HG02981 (cell line): ENCODE data around the gene AGAP3.

ENCODE experiments used
- ATAC-seq: cut with Tn5 transposase; IDR thresholded peaks from one replicate; pipeline ENCODE4 v1.9.1; 2021; ENCODE audit warnings: mild to moderate bottlenecking, moderate library complexity; ENCODE audit not compliant: unreplicated experiment

Gene AGAP3

DNA sequence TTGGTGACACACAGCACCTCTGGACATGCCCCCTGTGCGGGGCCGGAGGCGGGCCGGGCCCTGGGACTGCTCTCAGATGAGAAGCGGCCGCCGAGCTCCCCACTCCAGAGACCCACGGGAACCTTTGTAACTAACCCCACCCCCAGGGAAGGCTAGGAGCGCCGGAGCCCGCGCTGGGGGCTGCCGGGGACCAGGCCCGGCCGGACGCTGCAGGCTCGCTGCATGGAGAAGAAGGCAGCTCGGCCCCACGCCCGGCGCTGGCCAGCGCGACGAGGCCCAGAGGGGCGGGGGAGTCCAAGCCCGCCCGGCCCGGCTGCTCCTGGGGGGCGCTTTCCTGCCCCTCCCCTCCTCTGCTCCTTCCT, 36.5 kb downstream of the AGAP3 start:
- no peak for ATAC-seq

DNA sequence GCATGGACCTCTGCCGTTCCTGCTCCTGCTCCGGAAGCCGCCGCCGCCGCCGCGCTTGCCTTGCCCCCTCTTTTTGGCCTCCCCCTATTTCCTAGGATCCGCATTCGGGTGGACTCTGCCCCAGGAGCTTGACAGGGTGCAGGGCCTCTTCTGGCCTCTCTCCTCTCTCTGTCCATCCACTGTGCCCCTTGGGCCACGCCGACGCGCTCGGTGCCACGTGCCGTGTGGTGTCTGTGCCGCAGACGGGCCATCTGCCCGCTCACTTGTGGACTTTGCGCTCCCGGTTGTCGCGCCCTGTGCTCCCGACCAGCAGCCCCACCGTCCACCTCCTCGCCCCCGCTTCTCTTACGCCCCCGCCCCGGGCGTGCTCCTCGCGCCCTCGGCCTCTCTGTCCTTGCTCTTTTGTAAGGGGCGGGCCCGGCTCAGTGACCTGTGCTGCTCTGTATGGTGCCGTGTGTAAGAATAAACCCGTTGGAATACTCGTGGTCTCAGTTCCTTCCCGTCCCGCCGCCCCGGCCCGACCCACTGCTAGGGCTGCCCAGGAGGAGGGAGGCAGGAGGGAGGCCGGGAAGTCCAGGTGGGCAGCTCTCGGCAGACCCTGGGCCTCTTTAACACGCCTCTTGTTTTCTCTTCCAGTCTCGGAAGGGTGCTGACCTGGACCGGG, 37.0 kb downstream of the AGAP3 start:
- no peak for ATAC-seq

DNA sequence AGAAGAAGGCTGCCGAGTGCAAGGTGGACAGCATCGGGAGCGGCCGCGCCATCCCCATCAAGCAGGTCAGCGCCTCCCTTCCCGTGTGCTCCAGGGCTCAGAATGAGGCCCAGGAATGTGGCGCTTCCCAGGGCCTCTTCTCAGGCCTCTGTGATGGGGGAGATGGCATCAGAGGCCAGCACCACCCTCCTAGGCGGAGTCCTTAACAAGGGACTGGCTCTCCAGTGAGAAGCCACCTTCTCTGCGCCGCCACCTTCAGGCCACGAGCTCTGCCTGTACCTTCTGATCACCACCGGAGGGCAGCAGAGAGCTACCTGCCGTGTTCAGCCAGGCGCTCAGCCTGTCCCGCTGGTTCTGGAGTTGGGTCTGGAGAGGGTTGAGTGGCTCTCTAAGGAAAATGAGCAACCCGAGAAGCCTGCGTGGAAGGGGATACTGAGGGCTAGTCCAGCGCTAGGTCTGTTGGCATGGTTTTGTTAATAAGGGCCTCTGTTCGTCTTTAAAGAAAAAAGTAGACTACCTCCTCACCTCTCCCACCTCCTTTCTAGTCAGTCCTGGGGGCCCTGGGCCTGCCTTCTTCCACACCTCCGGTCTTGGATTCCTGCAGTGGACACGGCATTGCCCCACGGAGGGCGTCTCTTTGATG, 37.7 kb downstream of the AGAP3 start:
- ATAC-seq, result peak; percentile 92

DNA sequence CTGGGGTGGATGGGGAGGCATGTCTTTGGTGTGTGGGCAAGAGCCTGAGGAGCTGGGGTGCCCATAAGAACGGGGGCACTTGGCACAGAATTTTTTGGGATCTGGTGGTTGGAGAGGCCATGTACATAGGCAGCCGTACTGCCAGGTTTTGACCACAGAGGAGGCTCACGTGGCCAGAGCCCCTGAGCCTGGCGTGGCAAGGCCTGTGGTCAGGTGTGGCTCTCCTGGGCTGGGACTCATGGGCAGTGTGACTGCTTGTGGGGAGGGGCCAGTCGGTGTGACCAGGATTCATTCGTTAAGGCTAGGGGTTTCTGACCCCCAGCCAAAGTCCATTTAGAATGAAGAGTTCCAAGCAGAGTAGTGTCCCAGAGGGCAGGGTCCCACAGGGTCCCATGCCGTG, 38.2 kb downstream of the AGAP3 start:
- no peak for ATAC-seq

DNA sequence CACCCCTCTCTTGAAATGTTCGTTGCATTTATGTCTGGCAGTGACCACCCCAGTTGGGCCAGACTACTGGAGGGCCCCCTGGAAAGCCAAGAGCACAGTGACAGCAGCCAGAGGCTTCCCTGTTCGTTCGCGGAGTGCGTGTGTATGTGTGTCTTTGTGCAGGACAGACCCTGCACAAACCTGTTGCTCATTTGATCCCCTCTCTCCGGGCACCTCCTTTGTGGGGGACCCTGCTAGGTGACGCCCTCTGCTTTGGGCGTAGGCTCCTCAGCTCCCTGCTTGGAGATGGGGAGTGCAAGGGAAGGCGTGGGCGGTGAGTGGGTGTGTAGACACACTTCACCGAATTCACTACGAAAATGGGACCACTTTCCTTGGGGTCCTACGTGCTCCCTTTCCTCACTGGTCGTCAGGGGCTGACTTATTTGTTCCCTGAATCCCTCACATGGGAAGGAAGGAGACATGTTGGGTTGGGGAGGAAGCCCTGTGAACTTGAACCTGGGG, 38.7 kb downstream of the AGAP3 start:
- ATAC-seq, result no peak

DNA sequence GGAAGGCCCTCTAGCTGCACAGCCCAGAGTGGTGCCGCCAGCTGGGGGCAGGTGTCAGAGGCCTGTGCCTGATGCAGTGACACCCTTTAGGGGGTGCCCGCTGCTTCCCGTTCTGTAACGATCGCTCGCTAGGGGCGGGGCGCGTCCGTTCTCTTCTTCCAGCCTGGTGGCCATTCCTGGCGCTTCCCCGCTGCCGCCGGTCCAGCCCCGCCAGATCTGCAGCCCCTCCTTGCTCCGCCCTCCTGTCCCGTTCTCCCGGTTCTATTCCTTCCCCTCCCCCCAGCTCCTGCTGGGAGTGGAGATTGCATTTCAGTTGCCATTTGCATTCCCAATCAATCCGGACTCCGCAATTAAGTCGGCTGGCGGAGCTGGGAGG, 39.2 kb downstream of the AGAP3 start:
- ATAC-seq, result no peak

DNA sequence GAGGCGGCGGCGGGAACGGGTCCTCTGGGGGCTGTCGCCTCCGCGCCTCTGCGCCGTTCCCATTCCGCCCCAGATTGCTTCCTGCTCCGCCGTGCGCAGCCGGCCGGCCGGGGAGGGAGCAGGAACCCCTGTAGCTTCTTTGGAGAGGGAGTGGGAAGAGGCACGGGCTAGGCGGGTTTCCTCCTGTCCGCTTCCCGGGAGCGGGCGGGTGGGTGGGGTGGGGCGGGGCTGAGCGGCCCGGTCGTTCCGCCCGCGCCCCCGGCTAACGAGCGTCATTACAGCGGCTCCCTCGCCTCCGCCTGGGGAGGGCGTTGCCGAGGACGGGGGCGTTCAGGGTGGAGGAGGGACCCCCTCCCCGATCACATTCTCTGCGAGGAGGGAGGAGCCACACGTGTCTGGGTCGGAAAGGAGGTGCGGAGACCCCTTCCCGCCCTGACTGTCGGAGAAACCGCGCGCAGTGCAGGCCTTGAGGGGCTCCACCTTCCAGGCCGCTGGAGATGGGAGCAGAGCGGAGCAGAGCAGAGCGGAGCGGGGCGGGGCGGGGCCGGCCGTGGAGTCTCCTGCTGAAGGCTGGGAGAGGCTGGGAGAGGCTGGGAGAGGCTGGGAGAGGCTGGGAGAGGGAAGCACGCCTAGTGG, 39.7 kb downstream of the AGAP3 start:
- ATAC-seq, result no peak

DNA sequence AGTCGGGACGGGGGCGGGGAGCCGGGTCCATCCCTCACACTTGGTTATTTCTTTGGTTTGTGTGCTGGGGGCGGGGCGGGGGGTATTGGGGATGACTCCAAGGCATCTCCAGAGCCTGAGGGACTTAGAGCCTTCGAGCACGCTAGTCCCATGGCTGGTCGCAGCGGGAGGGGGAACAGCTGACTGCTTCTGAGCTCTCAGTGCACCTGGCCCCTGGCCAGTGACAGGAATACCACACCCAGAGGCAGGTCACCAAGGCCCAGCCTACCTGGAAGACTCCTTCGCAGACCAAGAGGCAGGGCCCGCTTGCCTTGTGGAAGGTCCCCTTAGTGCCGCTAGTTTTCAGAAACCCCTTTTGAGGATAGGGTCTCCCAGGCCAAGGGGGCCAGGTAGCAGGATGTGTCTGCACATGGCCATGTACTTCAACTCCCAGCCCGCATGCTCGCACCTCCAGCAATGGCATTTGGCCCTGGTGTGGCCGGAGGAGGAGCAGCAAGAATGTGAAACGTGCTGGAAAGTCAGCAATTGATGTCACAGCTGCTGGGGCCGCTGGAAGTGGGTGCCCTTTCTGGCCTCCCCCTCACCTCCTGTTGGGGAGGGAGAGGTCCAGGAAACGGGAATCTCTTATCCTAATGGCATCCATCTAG, 40.3 kb downstream of the AGAP3 start:
- ATAC-seq, result no peak

DNA sequence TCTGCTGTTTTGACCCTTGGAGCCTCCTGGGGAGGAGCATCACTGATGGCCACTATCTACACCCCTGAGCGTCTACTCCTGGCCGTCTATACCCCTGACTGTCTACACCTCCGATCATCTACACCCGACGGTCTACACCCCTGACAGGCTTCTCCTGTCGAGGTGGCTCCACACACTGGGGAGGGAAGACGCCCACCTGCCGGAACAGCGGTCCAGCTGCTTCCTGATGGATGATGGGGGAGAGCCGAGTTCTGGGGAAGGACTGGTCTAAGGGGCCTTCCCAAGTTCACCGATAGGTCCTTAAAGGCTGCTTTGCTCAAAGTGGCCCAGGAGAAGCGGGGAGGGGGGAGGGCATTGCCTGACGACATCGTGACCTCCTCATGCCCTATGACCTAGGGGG, 41.9 kb downstream of the AGAP3 start:
- ATAC-seq, result no peak

DNA sequence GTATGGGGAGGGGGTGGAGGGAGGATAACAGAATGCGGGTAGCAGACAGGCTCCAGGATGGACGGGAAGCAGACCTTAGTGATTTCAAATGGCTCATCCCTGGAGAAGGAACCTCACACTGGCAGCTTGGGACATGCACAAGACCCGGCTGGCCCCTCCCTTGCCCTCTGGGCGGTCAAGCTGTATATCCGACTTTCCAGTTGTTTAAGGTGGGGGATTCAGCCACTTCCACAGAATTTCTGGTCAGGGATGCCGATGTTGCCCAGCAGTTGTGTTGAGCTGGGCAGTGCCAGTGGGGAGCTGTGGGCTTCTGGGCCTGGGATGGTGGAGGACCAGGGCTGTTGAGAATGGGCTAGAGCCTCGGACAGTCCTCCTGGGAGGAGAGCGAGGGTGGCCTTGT, 42.4 kb downstream of the AGAP3 start:
- ATAC-seq, result no peak

DNA sequence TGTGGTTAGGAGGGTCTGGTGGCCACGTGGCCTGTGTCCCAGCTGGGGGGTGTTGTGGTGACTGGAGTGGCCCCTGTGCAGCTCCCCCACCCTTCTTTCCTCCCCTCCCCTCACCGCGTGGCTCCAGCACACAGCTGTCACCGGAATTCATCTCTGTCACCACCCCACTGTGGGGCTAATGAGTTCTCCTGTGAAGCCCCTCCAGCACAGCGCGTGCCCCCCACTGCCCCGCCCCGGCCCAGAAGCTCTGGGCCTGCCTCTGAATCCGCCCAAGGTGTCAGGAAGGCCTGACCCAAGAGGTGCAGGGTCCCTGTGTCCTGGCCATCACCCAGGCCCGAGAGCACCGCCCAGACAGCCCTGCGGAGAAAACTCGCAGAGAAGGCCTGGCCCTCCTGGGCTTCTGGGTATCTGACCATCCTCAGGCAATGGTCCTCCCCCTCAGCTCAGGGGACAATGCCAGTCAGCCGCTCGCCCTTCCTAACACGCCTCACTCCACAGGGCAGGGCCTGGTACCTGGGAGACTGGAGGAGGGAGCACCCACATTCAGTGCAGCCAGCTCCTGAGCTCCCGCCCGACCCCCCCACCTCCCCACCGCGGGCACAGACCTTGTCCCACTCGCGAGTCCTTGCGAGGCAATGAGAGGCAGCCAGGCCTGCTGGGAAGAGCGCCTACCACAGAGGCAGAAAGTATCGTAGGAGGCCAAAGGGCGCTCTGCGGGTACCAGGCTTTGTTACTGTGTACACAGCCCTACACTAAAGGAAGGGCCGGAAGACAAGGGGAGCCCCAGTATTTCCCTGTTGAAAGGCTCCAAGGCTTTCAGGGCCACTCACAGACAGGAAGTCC, 43.1 kb downstream of the AGAP3 start:
- no peak for ATAC-seq

DNA sequence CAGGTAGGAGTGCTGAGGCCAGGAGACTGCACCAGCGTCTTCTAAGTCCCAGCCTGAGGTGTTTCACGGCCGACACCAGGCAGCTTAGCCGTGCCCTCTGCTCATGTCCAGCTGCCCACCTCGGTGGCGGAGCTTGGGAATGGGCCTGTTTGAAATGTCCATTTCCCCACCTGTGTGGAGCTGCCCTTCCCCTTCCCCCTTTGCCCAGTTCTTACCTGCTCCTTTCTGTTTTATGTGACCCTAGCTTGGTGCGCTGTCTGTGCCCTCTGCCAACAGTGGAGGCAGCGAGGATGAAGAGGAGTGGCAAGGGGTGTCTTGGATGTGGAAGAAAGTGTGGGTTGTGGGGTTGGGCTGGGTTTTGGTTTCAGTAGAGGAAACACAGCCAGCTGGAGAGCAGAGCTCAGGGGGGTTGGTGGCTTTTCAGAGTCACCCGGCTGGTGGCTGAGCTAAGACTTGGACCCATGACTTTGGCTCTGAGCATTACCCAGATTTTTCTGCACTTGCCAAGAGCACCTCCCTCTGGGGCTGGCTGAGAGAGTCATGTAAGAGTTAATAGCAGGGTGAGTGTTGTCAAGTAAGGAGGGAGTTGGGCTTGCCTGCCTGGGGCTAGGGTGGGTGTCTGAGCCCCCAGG, 43.8 kb downstream of the AGAP3 start:
- no peak for ATAC-seq

DNA sequence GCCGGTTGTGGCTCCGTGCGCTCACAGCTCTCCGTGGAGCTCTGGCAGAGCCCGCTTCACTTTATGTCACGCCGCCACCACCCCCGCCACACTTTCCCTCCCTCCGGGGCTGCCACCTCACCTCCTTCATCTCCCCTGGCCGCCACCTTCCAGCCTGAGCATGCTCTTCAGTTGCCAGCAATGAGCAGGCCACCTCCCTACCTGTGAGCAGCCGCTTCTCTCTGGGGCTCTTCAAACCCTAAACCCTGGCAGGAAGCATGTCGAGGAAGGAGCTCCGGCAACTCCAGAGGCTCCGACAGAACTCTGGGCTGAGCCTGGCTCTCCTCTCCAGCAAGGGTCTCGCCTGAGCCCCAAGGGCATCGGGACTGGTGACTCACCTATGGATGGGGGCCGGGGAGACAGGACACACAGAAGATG, 44.5 kb downstream of the AGAP3 start:
- ATAC-seq, result no peak

DNA sequence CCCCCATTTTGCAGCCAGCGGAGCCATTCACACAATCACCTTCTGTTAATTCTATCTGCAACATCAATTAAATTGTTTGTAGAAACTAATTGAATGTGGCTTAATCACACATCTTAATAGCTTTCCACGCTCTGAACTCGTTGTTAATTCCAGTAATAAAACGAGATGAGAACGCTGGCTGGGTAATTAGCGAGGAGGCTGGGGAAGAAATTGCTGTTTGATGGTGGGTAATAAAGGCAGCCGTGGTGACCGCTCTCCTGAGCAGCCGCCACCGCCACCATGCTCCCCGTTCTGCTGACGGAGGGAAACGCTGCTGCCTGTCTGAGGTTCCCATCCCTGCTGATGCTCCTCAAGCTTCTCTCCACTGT, 44.9 kb downstream of the AGAP3 start:
- no peak for ATAC-seq

DNA sequence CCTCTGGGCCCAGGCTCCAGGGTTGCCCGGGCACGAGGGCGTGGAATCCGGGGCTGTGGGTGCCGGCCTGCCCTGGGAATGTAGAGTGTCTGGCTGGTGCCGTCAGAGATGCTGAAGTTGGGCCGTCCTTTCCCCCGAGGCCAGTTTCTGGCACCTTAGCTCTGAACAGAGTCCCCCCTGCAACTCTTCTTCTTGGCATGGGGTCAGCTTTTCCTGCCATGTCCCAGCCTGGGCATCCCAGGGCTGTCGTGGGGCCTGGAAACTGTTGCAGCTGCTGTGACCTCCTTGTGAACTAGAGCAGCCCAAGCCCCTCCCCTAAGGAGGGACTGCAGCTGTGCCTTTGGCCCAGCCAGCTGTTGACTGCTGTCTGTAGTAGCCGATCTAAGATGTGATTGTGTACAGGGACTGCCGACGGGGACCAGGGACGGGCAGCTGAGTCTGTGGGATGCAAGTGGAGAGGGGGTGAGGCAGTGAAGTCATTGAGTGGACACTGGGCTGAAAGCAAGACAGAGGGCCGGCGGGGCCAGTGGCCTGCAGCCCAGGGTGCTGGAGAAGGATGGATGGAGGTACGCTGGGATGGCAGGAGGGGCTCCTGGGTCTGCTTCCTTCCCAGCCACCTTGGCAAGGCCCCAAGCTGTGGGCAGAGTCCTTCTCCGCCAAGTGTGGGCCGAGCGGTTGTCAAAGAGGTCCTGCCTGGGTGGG, 45.5 kb downstream of the AGAP3 start:
- no peak for ATAC-seq

DNA sequence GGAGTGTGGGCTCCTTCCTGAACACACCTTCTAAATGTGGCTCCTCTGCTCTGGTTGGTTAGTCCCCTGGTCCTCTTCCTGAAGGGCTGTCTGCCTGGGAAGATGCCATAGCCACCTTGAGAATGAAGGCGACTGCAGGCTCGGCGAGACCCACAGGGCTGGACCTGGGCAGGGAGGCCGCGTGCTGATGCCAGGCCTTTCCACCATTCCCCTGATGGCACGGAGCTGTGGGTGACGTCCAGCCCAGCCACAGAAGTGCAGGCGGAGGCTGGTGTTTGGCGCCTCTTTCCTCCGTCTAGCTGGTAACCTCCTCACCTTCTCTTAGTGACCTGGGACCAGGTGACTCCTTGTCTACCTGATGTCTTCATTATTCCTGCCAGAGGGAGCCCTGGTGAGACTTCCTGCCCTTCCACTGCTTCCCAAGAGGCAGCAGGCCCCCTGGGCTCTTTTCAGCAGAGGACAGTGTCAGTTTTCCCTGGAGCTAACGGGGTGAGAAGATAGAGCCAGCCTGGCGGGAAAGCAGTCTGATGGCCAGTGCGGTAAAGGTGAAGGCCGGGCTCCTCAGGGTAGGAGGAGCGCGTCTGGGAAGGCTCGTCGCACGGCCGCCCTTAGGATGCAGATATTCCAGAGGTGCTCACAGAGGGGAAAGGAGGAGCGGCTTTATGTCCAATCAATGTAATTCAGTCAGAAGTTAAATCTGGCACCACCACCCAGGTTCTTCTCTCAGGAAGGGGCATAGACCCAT, 46.4 kb downstream of the AGAP3 start:
- no peak for ATAC-seq

DNA sequence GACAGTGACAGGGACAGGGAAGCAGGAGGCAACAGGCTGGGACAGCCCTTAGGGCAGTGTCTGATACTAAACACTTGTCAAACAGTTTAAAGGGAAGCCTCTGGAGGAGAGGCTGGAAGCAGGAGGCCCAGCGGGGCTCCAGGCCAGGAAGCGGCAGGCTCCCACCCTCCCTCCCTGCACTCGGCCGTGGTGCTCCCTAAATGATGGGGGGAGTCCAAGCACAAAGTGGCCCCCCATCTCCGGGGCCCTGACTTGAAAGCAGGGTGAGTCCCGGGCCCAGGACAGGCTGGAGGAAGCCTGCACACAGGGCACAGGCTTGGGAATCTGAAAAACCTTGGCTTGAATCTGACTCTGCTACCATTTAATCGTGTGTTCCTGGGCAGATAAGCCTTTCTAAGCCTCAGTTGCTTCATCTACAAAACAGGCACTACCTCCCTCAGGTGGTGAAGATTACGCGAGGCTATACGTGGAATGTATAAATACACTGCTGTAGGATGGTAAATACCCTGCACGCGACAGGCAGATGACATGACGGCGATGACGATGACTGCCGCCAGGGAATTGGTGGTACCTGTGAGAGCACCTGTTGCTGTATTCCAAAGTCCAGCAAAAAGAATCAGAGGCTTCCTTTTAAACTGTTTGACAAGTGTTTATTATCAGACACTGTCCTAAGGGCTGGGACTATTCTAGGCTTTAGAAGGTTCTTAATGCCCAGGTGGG, 47.2 kb downstream of the AGAP3 start:
- no peak for ATAC-seq

DNA sequence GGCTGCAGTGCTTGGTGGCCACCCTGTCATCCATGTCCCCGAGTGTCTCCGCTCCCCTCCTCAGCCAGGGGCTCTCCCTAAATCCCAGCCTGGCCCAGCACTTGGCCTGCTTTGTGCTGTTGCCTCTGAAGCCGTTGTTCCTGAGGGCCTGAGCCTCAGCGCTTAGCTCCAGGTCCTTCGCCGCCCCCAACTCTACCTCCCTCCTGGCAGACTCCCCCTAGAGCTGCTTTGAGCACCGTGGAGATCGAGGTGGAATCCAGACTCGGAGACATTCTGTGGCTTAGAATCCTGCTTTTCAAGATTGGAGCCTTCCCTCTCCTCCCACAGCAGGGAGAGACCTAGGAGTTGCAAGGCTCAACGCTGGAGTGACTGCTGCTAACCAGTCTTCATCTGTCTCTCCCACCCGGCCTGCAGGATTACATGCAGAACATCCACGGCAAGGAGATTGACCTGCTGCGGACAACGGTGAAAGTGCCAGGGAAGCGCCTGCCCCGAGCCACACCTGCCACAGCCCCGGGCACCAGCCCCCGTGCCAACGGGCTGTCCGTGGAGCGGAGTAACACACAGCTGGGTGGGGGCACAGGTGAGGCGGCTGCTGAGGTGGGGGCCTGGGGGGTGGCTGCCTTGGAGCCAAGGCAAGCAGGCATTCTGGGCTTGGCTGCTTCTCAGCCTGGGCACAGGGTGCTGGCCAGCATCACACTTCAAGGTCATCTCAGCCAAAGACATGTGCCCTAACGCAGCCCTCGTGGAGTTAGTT, 47.9 kb downstream of the AGAP3 start:
- no peak for ATAC-seq
